T follicular helper cell (primary cell): ENCODE measurements around the gene GSK3B.

Source experiments
- DNase-seq: peaks from one replicate; pipeline ENCODE4 v3.0.0-alpha.2; 2020; ENCODE audit warnings: low read depth

Gene GSK3B

DNA sequence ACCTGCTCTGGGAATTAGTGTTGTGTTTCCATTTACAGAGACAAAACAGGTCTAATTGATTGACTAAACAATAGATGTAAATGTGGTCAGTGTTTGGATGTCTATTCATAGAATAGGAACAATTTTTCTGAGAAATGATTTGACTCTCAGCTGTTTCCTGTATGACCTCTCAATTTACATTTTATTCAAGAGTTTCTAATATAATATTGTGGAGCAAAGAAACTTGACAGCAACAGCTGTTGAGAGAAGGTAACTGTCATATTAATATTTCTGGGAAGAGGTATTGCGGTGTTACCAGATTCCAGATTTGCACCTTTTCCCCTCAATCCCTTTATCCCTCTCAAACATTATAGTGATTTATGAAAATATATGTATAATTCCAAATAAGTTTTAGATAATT, 316.1 kb downstream of the GSK3B start:
- DNase-seq = no peak

DNA sequence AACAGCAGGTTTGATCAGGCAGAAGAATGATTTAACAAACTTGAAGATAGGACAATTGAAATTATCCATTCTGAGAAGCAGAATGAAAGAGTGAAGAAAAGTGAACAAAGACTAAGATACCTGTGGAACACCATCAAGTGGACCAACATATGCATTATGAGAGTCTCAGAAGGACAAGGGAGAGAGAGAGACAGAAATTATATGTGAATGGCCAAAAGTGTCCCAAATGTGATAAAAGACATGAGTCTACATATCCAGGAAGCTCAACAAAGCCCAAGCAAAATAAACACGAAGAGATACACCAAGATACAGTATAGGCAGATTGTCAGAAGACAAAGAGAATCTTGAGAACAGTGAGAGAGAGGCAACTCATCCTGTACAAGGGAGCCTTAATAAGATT, 317.9 kb downstream of the GSK3B start:
- DNase-seq = no peak

DNA sequence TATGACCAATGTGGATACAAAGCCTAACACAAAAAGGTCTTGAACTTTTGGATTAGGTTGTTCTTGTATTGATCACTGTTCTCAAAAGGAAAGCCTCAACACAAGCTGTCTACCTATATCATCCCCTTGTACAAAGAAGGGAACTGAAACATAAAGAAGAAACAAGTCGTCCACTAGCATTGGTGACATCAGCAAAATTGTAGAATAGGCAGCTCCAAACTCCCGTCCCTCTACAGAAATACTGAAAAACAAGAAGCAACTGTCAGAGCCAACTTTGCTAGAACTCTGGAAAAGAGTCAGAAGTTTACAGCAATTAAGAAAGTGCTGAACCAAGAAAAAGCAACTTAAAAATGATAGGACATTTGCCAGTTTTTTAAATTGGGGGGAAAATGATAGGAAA, 319.8 kb downstream of the GSK3B start:
- no peak for DNase-seq
